Endometrium (tissue), 2 donors: ENCODE measurements around the gene CORO7.
"Not testable (repeated sequence)": the region's sequence is repeated elsewhere in the genome, so short reads cannot be mapped to it uniquely, and the experiment has no call there.

Source experiments
- FAIRE-seq: peaks from 2 replicates; lab custom pipeline; 2012; peaks lifted over from hg19 to GRCh38; lab: Jason Lieb, UNC
- donor health status: control.
- donor health status: control.

Gene CORO7

GRCh38 chr16:4353675-4354074, 62.7 kb downstream of the CORO7 start:
- no peak for FAIRE-seq

- no peak for FAIRE-seq
Observed at GRCh38 chr16:4352843-4353242, 63.6 kb downstream of the CORO7 start.

- no peak for FAIRE-seq
Observed at GRCh38 chr16:4351880-4352279, 64.5 kb downstream of the CORO7 start.

GRCh38 chr16:4350787-4351659, 65.4 kb downstream of the CORO7 start, which contains the start of gene PAM16:
PAM16 (minus strand) TSS chr16:4351321; CDS start chr16:4351234, 87 bp downstream.
- no peak for FAIRE-seq

GRCh38 chr16:4350365-4350786, 66.0 kb downstream of the CORO7 start:
- no peak for FAIRE-seq

- FAIRE-seq = no peak
Observed at GRCh38 chr16:4349332-4349731, 67.1 kb downstream of the CORO7 start.

- FAIRE-seq = no peak
Observed at GRCh38 chr16:4347765-4348509, 68.5 kb downstream of the CORO7 start.

- FAIRE-seq = no peak
Observed at GRCh38 chr16:4347010-4347409, 69.4 kb downstream of the CORO7 start.

- FAIRE-seq = no peak
Observed at GRCh38 chr16:4345836-4346781, 70.3 kb downstream of the CORO7 start.

- FAIRE-seq = no peak
Observed at GRCh38 chr16:4344983-4345835, 71.2 kb downstream of the CORO7 start.

GRCh38 chr16:4344300-4344982, 72.0 kb downstream of the CORO7 start:
- not testable (repeated sequence) for FAIRE-seq

- no peak for FAIRE-seq
Observed at GRCh38 chr16:4342866-4343744, 73.3 kb downstream of the CORO7 start.

- FAIRE-seq = no peak
Observed at GRCh38 chr16:4341250-4341649, 75.1 kb downstream of the CORO7 start.

GRCh38 chr16:4340443-4340842, 76.0 kb downstream of the CORO7 start:
- no peak for FAIRE-seq

GRCh38 chr16:4339909-4340308, 76.5 kb downstream of the CORO7 start:
- FAIRE-seq = no peak

GRCh38 chr16:4339455-4339854, 76.9 kb downstream of the CORO7 start:
- FAIRE-seq = no peak

GRCh38 chr16:4338712-4339299, 77.6 kb downstream of the CORO7 start:
- FAIRE-seq = no peak

GRCh38 chr16:4338125-4338582, 78.2 kb downstream of the CORO7 start:
- FAIRE-seq = no peak

- no peak for FAIRE-seq
Observed at GRCh38 chr16:4337540-4338088, 78.8 kb downstream of the CORO7 start.
